ENCODE data around the gene GPRC5C. TPM values are rescaled to one million over a fixed set of nuclear protein-coding genes. Genes with fewer than 3 reads are reported as not detected.

Gene GPRC5C
- total RNA-seq, 1 experiment from 2014 or later, result 48.8 TPM

DNA sequence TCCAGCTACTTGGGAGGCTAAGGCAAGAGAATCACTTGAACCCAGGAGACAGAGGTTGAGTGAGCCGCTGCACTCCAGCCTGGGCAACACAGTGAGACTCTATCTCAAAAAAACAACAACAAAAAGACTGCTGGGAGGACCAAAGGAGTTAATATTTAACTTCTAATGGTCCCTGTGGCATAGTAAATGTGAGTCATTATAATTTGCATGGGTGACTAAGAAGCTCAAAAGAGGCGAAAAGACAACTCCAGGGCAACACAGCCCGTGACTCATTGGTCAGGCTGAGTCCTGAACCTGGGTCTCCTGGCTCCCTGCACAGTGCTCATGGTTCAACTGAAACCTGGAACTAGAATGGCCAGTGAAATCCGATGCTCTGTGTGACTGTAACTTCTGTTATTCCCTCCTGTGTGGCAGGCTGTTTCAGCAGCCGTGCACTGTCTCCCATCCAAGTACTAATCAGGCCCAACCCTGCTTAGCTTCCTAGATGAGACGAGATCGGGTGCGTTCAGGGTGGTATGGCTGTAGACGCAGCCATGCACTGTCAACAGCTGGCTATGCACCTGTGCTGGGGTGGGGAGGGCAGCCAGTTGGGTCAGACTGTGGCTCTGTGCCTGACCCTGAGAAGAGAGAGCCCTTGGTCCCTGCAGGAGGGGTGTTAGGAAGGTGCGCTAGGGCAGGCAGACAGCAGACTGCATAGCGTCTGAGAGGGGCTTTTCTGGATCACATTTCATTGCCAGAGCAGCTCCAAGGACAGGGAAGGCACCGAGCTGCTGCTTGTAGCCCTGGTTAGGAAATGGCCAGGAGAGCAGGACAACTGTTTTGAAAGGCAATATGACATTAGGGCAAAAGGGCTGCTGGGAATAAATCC, 14.5 kb upstream of the GPRC5C start:
- peak; percentile 54 for DNase-seq
- Histone ChIP-seq H3K36me3 (replicated peaks; ENCODE audit: control insufficient read depth, insufficient read depth, low read length) (no peaks in the 10 kb centered on the region), H3K27me3 (ENCODE audit: control insufficient read depth, insufficient read depth, low read length) (no peaks in the 10 kb centered on the region), H3K4me3 (ENCODE audit: insufficient read depth, low read depth, low read length) (no peak overlapping the region)

GRCh38 chr17:74419928-74420411, 11.9 kb upstream of the GPRC5C start:
- Histone ChIP-seq H3K27me3 (ENCODE audit: control insufficient read depth, insufficient read depth, low read length) (no peaks in the 10 kb centered on the region), H3K4me3 (ENCODE audit: insufficient read depth, low read depth, low read length) (no peak overlapping the region), H3K36me3 (replicated peaks; ENCODE audit: control insufficient read depth, insufficient read depth, low read length) (no peaks in the 10 kb centered on the region)
- no peak for DNase-seq

DNA sequence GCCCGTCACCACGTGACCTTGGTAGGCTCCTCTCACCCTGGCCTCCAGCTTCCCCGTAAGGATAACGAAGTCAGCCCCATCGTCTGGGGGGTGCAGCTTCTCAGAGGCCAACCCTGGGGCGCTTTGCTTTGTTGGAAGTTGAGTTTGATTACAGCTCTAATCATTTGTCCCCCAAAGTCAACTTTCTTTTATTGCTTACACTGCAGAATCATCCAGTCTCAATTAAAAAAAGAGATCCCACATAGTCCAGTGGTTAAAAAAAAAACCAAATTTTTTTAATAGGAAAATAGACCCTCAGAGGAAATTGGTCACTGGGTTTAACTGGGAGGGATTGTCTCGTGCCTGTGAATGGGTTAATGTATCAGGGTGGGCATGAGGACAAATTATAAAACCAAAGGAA, 7.8 kb upstream of the GPRC5C start:
- DNase-seq, result no peak
- Histone ChIP-seq H3K27me3 (ENCODE audit: control insufficient read depth, insufficient read depth, low read length) (no peaks in the 10 kb centered on the region), H3K4me3 (ENCODE audit: insufficient read depth, low read depth, low read length) (no peak overlapping the region), H3K36me3 (replicated peaks; ENCODE audit: control insufficient read depth, insufficient read depth, low read length) (no peaks in the 10 kb centered on the region)

DNA sequence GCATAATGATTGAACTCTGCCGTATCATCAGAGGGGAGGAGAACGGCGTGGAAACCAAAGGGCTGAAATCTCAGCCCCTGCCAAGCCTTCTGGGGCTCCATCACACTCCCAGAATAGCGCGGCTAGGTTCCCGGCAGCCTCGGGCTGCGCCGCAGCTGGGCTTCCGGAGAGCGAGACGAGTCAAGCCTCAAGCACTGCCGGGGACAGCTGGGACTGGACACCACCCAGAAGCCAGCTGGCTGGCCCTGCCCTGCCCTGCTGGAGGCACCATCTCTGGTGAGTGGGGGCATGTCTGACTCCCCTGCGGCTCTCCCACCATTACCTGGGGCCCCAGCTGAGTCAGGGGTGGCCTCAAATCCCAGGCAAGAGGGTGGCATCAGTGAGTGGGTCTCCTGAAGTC, 7.2 kb upstream of the GPRC5C start:
- H3K4me3 ChIP-seq (ENCODE audit: insufficient read depth, low read depth, low read length), result no peak overlapping the region
- H3K36me3 ChIP-seq (replicated peaks; ENCODE audit: control insufficient read depth, insufficient read depth, low read length), result no peaks in the 10 kb centered on the region
- DNase-seq, result peak; percentile 38
- H3K27me3 ChIP-seq (ENCODE audit: control insufficient read depth, insufficient read depth, low read length), result no peaks in the 10 kb centered on the region; the same call in 1 of the 2 replicates

GRCh38 chr17:74426551-74427047, 5.3 kb upstream of the GPRC5C start:
- Histone ChIP-seq H3K27me3 (ENCODE audit: control insufficient read depth, insufficient read depth, low read length) (peaks cover 9% of the 10 kb centered on the region), H3K36me3 (replicated peaks; ENCODE audit: control insufficient read depth, insufficient read depth, low read length) (no peaks in the 10 kb centered on the region), H3K4me3 (ENCODE audit: insufficient read depth, low read depth, low read length) (no peak overlapping the region)
- DNase-seq, result peak; percentile 56

DNA sequence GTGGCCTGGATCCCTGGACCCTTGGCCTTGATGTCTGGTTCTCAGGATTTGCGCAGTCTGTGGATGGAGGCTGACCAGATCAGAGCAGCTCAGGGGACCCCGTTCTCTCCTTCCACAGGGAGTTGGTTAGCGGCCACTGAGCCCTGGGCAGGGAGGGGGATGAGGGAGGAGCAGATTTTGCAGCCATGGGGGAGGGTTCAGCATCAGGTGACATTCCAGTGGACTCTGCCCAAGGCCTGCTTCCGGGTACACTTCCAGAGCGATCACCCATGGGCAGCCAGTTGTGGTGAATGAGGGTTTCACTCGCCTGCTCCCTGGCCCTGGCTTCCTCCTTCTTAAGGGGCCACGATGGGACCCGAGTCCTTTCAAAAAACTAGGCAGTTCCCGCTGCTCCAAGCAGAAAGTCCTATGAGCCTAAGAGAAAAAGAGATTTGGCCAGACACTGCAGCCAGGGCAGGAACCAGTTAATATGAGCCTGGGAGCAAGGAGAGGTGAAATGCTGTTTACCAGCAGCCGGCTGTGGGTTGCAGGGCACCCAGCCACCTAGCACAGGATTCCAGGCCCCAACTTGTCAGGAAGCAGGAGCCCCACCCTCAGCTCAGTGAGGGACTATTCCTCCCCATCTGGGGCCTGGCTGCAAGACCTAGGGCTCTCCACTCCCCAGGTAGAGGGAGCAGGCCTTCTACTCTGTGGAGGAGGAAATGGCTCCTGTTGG, 4.7 kb upstream of the GPRC5C start:
- Histone ChIP-seq H3K4me3 (ENCODE audit: insufficient read depth, low read depth, low read length) (no peak overlapping the region), H3K36me3 (replicated peaks; ENCODE audit: control insufficient read depth, insufficient read depth, low read length) (no peaks in the 10 kb centered on the region), H3K27me3 (ENCODE audit: control insufficient read depth, insufficient read depth, low read length) (peaks cover 10% of the 10 kb centered on the region)
- peak; percentile 68 for DNase-seq

GRCh38 chr17:74427763-74428153, 4.1 kb upstream of the GPRC5C start:
- Histone ChIP-seq H3K4me3 (ENCODE audit: insufficient read depth, low read depth, low read length) (no peak overlapping the region), H3K27me3 (ENCODE audit: control insufficient read depth, insufficient read depth, low read length) (peaks cover 11% of the 10 kb centered on the region), H3K36me3 (replicated peaks; ENCODE audit: control insufficient read depth, insufficient read depth, low read length) (no peaks in the 10 kb centered on the region)
- DNase-seq, result no peak

DNA sequence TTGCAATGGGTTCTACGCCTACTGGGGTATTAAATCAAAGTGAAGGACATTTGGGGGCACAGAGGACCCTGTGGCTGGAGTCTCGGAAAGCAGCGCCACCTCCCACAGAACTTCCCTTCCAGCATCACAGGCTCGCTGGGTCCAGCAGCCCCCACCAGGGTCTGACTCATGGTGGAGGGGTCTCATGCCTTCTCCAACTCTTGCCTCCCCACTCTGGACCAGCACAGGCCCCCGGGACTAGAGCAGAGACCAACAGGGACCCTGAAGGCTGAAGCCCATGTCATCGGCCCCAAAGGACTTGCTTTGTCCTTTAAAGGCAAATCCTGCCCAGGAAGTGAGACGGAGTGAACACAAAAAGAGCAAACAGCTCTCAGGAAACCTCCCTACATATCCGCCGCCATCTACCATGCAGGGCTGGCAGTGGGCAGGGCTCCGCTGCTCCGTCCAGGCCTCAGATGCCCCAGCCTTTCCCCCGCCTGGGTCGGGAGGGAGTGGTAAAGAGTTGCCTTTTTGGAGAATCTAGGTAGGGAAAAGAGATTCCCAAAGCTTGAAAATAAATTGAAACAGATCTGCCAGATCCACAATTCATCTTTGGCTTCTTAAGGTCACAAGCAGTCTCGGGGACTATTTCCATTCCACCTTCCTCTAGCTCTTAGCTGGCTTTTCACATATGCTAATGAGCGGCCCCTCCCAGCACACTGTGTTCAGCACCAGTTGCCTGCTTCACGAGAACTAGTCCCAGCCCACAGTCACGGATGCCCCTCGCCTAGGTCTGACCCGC, 2.1 kb upstream of the GPRC5C start:
- no peaks in the 10 kb centered on the region; the same call in 1 of the 2 replicates for H3K36me3 ChIP-seq (replicated peaks; ENCODE audit: control insufficient read depth, insufficient read depth, low read length)
- peak; percentile 76 for DNase-seq
- peak overlapping the region; percentile 78 for H3K4me3 ChIP-seq (ENCODE audit: insufficient read depth, low read depth, low read length)
- peaks cover 17% of the 10 kb centered on the region for H3K27me3 ChIP-seq (ENCODE audit: control insufficient read depth, insufficient read depth, low read length)

- no peak for DNase-seq
- Histone ChIP-seq H3K36me3 (replicated peaks; ENCODE audit: control insufficient read depth, insufficient read depth, low read length) (no peaks in the 10 kb centered on the region; the same call in 1 of the 2 replicates), H3K27me3 (ENCODE audit: control insufficient read depth, insufficient read depth, low read length) (peaks cover 17% of the 10 kb centered on the region), H3K4me3 (ENCODE audit: insufficient read depth, low read depth, low read length) (peak overlapping the region; percentile 78)
Observed at GRCh38 chr17:74430385-74430705, 1.5 kb upstream of the GPRC5C start.

DNA sequence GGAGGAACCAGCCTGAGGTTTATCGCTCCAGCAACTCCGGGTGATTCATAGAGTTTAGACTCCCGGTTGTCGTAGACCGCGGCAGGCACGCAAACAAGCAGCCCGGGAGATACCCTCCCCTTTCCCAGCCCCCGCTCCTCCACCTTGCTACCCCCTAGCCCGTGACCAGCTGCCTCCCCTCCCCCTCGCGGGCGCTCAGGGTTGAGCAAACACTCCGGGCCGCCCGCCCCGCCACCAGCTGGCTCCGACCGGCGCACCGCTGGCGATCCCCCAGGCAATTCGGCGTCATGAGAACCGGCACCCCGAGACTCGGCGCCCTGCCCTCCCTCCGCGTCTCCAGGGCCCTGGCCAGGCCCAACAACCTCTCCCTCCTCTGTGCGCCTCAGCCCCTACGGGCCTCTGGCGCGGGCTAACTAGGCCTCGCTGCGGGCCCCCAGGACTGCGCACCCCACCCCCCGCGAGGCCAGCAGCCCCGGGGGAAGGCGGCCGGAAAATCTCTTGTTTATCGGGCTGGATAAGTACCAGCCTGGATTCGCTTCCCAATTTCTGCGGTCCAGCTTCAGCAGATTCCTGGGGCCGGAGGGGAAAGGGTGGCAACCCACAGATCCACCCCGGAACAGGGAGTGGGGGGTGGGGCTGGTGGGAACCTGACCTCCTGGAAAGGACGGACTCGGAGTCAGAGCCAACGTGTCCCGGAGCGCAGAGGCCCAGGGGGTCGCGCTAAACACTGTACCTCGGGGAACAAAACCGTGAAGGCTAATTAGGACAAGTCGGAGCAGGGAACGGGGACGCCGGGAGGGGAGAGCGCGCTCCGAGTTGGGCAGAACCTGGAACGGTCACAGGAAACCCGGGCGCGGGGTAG, 951 bp upstream of the GPRC5C start:
- peak overlapping the region; percentile 78 for H3K4me3 ChIP-seq (ENCODE audit: insufficient read depth, low read depth, low read length)
- no peaks in the 10 kb centered on the region; the same call in 1 of the 2 replicates for H3K36me3 ChIP-seq (replicated peaks; ENCODE audit: control insufficient read depth, insufficient read depth, low read length)
- peaks cover 17% of the 10 kb centered on the region for H3K27me3 ChIP-seq (ENCODE audit: control insufficient read depth, insufficient read depth, low read length)
- peak; percentile 89 for DNase-seq

DNA sequence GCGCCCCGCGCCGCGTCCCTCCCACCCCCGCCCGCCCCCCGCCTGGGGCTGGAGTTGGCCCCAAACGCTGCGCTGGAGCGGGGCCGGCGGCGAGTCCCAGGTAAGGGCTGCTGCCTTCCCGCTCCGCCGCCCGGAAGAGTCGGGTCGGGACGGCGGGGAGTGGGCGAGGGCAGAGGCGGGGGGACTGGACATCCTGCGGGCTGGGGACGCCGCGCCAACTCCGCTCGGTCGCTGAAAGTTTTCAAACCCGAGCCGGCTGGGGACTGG, 469 bp downstream of the GPRC5C start:
- Histone ChIP-seq H3K4me3 (ENCODE audit: insufficient read depth, low read depth, low read length) (peak overlapping the region; percentile 78), H3K27me3 (ENCODE audit: control insufficient read depth, insufficient read depth, low read length) (peaks cover 17% of the 10 kb centered on the region), H3K36me3 (replicated peaks; ENCODE audit: control insufficient read depth, insufficient read depth, low read length) (no peaks in the 10 kb centered on the region; the same call in 1 of the 2 replicates)
- DNase-seq, result peak; percentile 90

- Histone ChIP-seq H3K36me3 (replicated peaks; ENCODE audit: control insufficient read depth, insufficient read depth, low read length) (no peaks in the 10 kb centered on the region; the same call in 1 of the 2 replicates), H3K27me3 (ENCODE audit: control insufficient read depth, insufficient read depth, low read length) (peaks cover 17% of the 10 kb centered on the region), H3K4me3 (ENCODE audit: insufficient read depth, low read depth, low read length) (peak overlapping the region; percentile 78)
- DNase-seq, result peak; percentile 85
Observed at GRCh38 chr17:74432766-74433391, 991 bp downstream of the GPRC5C start.

DNA sequence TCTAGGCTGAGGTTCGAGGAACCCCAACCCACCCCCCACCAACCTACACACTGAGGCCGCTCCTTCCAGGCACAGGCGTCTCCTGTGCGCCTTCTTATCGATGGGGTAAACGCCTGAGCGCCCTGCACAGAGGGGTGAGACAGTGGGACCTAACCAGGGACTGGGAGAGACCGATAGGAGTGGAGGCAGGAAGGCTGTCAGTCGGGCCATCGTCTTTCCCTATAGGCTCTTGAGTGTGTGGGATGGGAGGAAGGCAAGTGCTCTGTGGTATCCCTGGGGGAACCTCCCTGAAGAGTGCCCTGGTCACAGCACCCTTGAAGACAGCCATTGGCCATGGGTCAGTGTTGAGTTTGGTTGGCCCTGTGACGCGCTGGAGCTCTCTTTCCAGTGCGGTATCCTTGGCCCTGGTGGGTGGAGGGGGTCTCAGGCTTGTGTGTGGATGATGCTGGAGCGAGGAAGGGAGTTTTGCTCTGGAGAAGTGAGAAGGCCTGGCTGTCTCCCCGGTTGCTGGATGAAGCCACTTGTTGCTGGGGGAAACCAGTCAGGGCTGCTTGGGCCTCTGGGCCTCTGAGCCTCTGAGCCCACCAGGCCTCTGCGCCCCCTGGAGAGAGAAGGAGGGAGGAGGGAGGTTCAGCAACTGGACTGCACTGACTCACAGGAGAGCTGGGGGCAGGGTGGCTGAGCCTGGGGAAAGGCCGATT, 1.7 kb downstream of the GPRC5C start:
- H3K4me3 ChIP-seq (ENCODE audit: insufficient read depth, low read depth, low read length), result peak overlapping the region; percentile 78
- no peaks in the 10 kb centered on the region; the same call in 1 of the 2 replicates for H3K36me3 ChIP-seq (replicated peaks; ENCODE audit: control insufficient read depth, insufficient read depth, low read length)
- DNase-seq, result peak; percentile 87

More for the DNA sequence above, 1.7 kb downstream of the GPRC5C start:
- H3K27me3 ChIP-seq (ENCODE audit: control insufficient read depth, insufficient read depth, low read length), result peaks cover 17% of the 10 kb centered on the region

Measured in H7 (cell line).